HT-29 (cell line): ENCODE results near the gene ACACA. TPM values are rescaled to one million over a fixed set of nuclear protein-coding genes. Genes with fewer than 3 reads are reported as not detected.
A peak's percentile ranks its signal among the peaks of the same experiment; 100 is the strongest.
"Not testable (repeated sequence)": the region's sequence is repeated elsewhere in the genome, so short reads cannot be mapped to it uniquely, and the experiment has no call there.

Experiments used
- DNase-seq: peaks from one replicate; pipeline ENCODE4 v3.0.0-alpha.2; 2015; ENCODE audit warnings: low spot score
- total RNA-seq: library from RNA; depleted of rRNA; stranded (reverse); fragments of >200 nt; shearing (Covaris generic); gene quantifications from 2 replicates; pipeline ENCODE4 v1.2.3, GENCODE V29; 2014

ACACA gene
- total RNA-seq, 1 experiment from 2014 or later, result 111 TPM

DNA sequence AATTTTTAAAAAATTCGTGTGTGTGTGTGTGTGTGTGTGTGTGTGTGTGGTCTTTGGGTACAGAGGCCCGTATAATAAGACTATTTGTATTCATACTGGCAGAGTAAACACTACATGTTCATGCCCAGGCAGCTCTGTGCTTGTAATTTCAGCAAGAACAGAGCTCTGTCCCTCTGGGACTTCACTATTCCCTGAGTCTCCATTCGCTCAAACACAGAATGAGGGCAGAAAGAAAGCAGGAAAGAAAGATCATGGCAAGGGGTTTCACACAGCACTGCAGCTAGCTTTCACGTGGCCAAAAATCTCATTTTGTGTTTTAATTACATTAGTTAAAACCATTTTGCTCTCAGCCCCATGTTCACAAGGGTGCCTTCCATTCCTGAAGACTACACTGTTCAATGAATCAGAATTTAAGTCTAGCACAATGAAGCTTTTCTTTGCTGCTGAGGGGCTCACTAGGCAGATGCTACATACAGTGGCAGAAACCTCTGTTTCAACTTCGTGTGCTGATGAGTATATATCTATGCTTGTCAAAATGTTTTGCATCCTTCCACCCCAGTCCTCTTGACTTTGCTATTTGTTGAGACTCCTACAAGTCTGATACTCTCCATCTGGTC is 229.3 kb downstream of the ACACA start:
- DNase-seq, result no peak

GRCh38 chr17:37176723-37177122 is 229.9 kb downstream of the ACACA start:
- no peak for DNase-seq

DNA sequence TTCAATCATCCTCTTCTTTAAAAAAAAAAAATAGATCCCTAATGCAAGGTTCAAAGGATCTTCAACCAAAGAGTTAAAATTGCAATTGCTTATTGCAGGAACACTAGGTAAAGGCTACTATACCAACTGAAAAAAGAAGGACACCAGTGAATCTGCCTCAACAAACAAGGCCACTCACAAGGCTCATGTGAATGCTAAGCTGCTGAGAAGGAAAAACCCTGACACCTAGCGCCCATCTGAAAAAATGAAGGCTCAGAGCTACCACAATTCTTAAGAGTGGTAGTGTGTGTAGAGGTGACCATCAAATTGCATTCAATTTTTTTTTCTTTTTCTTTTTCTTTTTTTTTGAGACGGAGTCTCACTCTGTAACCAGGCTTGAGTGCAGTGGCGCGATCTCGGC is 232.4 kb downstream of the ACACA start:
- peak; percentile 67 for DNase-seq

DNA sequence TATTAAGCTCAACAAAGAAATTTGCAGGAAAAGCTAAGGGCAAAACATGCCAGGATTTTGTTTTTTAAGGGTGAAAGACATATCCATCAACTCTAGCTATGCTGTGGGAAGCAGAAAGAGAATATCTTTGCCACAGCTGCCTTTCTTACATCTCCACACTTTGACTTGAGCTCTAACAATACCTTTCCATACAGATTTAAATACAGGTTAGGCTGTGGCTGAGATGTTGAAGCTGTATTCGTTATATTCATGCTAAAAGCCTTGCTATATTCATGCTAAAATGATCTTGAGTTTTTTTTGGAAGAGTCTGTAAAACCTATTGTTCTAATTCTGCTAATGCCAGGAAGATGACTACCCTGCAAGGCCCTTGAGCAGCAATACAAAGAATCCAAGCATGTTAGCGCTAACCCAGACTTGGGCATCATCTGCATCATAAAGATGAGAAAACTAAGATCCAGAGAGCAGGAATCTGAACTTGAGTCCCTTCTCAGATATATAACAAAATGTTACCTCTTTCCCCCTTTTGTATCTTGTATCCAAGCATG is 235.7 kb downstream of the ACACA start:
- no peak for DNase-seq

- no peak for DNase-seq
Observed at GRCh38 chr17:37168731-37169353, 237.8 kb downstream of the ACACA start.

DNA sequence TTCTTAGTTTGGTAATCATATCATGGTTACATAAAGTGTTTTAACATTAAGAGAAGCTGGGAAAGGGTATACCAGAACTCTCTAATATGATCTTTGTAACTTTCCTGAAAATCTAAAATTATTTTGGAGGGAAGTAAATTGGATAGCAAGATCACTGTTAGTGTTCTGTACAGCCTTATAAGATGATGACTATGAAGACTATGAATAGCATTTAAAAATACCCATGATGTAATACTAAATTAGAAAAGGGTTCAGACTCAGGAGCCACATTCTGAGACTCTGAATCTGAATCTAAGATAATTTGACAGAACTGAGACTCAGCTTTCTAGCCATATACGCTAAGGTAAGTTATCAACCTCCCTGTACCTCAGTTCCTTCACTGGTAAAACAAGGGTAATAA is 238.9 kb downstream of the ACACA start:
- DNase-seq, result no peak

- DNase-seq, result no peak
Observed at GRCh38 chr17:37164057-37164456, 242.6 kb downstream of the ACACA start.

- no peak for DNase-seq
Observed at GRCh38 chr17:37162800-37163199, 243.8 kb downstream of the ACACA start.

GRCh38 chr17:37160944-37161343 is 245.7 kb downstream of the ACACA start:
- DNase-seq, result peak; percentile 44

GRCh38 chr17:37158290-37158689 is 248.3 kb downstream of the ACACA start:
- DNase-seq, result no peak

DNA sequence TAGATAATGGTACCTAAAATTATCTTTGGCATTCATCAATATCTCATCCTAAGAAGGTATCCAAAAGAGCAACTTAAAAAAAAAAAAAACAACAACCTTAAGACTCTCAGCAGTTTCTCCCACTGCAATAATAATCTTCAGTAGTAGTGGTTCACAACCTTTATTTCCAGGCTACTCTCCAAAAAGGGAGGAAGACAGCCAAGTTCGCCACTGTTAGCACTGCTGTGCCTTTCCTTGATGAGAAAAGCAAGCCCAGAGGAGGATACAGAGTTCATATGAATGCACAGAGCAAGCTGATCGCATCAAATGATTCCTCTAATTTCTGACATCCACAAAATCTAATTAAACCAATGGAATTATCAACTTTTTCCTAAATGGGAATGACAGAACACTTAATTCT is 258.5 kb downstream of the ACACA start:
- DNase-seq, result no peak

- DNase-seq, result peak; percentile 37
Observed at GRCh38 chr17:37147301-37147812, 259.3 kb downstream of the ACACA start.

- DNase-seq, result no peak
Observed at GRCh38 chr17:37146086-37147064, 260.3 kb downstream of the ACACA start.

DNA sequence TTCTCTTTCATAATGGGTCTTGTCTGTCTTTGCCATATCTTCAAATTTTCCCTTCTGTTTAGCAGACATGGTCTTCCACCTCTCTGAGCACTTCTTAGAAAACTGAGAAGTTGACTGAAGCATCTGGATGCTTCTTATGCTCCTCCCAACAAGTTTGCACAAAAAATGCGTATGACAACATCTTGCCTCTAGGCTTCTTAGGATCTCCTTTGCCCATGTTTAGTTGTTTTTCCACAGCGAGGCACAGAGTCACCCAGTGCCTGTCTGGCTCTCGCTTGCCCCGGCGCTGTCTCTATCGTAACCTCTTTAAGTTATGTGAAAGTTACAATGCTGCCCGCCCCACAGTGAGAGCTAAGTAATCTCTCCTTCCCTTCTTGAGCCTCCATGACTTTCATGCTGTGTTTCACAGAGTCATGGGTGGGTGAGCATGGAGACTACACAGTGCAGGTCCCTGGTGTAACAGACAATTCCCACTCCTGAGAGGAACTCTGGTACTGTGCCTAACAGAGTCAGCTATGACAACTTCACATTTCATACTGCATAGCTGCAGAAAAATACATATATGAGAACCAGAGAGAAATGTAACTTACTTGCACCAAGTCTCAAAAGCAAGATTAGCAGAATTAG is 262.4 kb downstream of the ACACA start:
- DNase-seq, result no peak

DNA sequence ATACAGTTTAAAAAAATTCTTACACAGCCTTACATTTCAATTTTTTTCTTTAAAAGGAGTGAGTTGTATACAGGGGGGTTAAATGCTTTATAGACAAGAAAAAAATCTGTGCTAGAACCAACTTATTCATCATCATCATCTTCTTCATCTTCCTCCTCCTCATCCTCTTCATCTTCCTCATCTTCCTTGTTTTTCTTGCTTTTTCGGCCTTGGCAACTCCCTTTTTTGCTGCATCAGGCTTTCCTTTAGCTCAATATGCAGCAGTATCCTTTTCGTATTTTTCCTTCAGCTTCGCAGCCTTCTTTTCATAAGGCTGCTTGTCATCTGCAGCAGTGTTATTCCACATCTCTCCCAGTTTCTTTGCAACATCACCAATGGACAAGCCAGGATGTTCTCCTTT is 263.1 kb downstream of the ACACA start:
- DNase-seq, result not testable (repeated sequence)

- no peak for DNase-seq
Observed at GRCh38 chr17:37142294-37142896, 264.2 kb downstream of the ACACA start.

DNA sequence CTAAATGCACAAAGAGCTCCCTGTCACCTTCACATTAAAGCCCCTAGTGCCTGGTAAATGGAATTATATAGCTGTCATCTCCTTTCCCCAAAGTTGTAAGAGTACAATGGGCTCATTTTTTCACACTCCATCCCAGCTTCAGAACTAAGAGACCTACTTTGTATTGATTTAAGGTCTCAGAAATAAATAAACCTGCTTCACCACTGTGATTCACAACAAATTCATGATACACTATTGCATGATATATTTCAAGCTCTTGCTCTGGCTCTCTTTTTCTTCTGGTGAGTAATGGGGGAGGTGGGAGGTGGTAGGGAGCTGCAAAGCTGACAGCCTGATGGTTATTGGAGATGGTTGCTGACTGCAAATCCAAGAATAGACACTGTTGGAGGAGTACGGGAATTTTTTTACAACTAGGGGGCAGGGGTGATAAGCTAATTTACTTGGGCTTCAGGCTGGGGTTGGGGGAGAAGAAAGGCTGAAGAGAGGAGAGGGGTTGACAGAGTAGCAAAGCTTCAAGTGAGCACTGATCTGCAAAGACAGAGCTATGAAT is 268.0 kb downstream of the ACACA start:
- DNase-seq, result no peak

- DNase-seq, result no peak
Observed at GRCh38 chr17:37137906-37138514, 268.6 kb downstream of the ACACA start.

DNA sequence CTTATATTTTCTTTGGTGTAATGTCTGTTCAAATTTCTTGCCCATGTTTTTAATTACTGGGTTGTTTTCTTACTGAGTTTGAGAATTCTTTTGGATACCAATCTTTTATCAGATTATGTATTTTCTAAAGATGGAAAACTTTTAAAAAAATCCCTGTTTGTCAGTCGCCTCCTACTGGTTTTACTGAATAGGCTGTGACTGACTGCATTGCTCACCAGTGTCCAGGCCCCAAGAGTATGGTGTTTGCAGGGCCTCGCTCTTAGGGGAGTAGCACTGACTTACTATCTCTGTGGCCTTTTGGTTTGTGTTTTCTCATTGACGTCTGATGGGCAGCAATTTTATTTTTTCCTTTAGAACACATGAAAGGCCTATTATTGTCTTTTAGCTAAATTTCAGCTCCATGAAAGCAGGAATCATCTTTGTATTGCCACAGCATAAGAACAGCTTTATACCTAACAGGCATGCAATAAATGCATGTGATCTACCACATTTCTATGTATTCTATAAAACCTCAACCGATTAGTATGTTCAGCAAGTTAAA is 269.5 kb downstream of the ACACA start:
- DNase-seq, result no peak

- DNase-seq, result no peak
Observed at GRCh38 chr17:37135576-37135975, 271.1 kb downstream of the ACACA start.
